AG04449 (cell line): Measurements from ENCODE around the gene FAM53B.

Source experiments
- CTCF ChIA-PET: fragments of 350-600 bp; formaldehyde crosslinking; extraction: SDS; loops from one replicate; lab custom pipeline; 2021; ENCODE audit warnings: antibody characterized with exemption; lab: Yijun Ruan, JAX
- POLR2A ChIA-PET: fragments of 400-600, 350-600 bp; formaldehyde crosslinking; extraction: SDS; loops from one replicate; lab custom pipeline; 2020; ENCODE audit warnings: antibody characterized with exemption, inconsistent platforms; lab: Yijun Ruan, JAX
- DNase-seq: peaks from one replicate; pipeline ENCODE4 v3.0.0-alpha.2; 2010; ENCODE audit warnings: low read depth, low spot score
- H3K4me3 ChIP-seq: 2 replicates; pipeline ENCODE4 v1.5.1; 2011; ENCODE audit warnings: low read depth, mild to moderate bottlenecking, control low read depth, low read length
- TF ChIP-seq, protein P1 (sequence below): IDR thresholded peaks from one replicate; pipeline ENCODE4 v1.5.1; 2011; ENCODE audit warnings: mild to moderate bottlenecking, moderate library complexity, low read length, control low read depth, inconsistent platforms; ENCODE audit not compliant: insufficient read depth; ENCODE audit errors: missing control alignments

Gene FAM53B

DNA sequence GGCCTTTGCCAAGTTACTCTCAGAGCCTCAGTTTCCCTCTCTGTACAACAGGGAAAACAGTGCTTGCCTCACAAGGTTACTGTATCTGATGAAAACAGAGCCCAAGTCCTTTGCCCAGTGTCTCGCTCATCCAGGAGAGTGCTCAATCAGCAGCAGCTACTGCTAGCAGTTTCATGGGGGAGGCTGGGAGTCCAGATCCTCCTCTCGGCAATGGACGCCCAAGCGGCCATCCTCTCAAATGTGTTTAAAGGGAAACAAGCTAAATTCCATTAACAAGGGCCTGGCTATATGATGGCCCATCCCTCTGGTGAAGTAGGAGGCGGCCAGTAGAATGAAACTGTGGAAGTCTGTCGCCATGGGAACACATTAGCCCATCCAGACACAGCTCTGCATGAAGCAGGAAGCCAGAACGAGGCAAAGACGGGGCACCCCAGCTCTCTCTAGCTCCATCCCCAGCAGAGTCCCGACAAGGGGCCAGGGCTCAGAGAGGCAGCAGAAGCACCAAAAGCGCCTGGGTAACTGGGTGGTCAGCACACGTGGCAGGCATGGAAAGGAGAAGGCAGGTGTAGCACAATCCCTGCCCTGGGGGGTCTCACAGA lies 35.2 kb downstream of the FAM53B start:
- ChIA-PET POLR2A (no interaction called here), CTCF (interaction anchor here (1.0 to 1.1 kb wide), 2 partner anchors 32 to 36 kb away, joined by 4 to 6 read pairs; no protein-coding TSS in a partner anchor)
- no peak overlapping the region for H3K4me3 ChIP-seq
- DNase-seq: no peak
- TF ChIP-seq, protein P1, sequence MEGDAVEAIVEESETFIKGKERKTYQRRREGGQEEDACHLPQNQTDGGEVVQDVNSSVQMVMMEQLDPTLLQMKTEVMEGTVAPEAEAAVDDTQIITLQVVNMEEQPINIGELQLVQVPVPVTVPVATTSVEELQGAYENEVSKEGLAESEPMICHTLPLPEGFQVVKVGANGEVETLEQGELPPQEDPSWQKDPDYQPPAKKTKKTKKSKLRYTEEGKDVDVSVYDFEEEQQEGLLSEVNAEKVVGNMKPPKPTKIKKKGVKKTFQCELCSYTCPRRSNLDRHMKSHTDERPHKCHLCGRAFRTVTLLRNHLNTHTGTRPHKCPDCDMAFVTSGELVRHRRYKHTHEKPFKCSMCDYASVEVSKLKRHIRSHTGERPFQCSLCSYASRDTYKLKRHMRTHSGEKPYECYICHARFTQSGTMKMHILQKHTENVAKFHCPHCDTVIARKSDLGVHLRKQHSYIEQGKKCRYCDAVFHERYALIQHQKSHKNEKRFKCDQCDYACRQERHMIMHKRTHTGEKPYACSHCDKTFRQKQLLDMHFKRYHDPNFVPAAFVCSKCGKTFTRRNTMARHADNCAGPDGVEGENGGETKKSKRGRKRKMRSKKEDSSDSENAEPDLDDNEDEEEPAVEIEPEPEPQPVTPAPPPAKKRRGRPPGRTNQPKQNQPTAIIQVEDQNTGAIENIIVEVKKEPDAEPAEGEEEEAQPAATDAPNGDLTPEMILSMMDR: no peak

DNA sequence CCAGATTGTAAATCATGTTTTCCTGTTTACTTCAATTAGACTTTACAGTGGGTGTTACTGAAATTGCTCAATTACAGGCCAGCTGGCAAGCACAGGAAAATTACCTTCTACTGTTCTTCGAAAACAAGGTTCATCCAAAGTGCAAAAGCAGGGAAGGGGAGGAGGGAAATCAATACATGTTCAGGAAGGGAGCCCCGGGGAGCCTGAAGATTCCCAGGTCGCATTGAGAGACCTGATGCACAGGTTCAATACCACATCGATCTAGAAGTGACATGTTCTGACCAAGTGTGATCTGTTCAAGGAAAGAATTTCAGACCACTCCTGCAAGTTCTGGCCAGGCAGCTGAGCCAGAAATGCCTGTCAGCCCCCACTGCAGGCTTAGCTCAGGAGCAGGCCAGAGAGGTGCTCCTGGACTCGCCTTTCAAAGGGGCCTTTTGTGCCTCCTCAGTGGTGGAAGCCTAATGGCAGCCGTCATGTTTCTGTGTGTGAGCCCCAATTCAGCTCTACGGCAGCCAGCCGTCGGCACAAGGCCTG lies 35.9 kb downstream of the FAM53B start:
- DNase-seq: no peak
- POLR2A ChIA-PET: no interaction called here
- TF ChIP-seq, protein P1: no peak
- no peak overlapping the region for H3K4me3 ChIP-seq
- CTCF ChIA-PET: interaction anchor here (1.0 to 1.3 kb wide), 5 partner anchors 11 to 37 kb away, joined by 3 to 6 read pairs (median 4); no protein-coding TSS in a partner anchor

DNA sequence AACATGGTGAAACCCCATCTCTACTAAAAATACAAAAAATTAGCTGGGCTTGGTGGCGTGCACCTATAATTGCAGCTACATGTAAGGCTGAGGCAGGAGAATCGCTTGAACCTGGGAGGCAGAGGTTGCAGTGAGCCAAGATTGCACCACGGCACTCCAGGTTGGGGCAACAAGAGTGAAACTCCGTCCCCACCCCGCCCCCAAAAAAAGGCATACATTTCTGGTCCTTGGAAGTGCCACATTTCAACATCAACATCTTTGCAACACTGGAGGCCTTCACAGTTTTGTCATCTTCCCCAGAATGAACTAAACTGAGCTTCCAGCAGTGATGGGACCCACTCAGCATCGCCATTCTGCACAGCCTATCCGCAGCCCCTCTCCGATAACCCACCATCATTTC lies 36.6 kb downstream of the FAM53B start:
- TF ChIP-seq, protein P1: no peak
- DNase-seq: no peak
- ChIA-PET CTCF (interaction anchor here (0.9 to 1.3 kb wide), 4 partner anchors 10 to 34 kb away, joined by 3 to 5 read pairs (median 3); no protein-coding TSS in a partner anchor), POLR2A (no interaction called here)
- no peak overlapping the region for H3K4me3 ChIP-seq

DNA sequence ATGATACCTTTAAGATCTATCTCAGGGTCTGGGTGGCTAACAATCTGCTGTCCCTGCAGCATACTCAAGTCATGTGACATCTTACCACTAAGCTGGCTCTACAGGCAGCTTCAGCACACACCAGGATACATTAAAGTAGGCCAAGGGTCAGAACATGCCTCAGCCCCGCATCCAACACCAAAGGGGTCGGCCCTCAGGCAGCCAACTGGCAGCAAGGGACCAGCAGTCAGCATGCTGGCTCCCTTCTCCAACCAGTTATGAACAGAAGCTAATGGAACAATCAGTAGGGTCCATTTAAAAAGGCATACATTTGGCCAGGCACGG lies 37.1 kb downstream of the FAM53B start:
- ChIA-PET CTCF (interaction anchor here (0.9 to 1.3 kb wide), 2 partner anchors 25 to 35 kb away, joined by 3 to 5 read pairs; no protein-coding TSS in a partner anchor), POLR2A (no interaction called here)
- no peak for DNase-seq
- TF ChIP-seq, protein P1: no peak
- H3K4me3 ChIP-seq: no peak overlapping the region

DNA sequence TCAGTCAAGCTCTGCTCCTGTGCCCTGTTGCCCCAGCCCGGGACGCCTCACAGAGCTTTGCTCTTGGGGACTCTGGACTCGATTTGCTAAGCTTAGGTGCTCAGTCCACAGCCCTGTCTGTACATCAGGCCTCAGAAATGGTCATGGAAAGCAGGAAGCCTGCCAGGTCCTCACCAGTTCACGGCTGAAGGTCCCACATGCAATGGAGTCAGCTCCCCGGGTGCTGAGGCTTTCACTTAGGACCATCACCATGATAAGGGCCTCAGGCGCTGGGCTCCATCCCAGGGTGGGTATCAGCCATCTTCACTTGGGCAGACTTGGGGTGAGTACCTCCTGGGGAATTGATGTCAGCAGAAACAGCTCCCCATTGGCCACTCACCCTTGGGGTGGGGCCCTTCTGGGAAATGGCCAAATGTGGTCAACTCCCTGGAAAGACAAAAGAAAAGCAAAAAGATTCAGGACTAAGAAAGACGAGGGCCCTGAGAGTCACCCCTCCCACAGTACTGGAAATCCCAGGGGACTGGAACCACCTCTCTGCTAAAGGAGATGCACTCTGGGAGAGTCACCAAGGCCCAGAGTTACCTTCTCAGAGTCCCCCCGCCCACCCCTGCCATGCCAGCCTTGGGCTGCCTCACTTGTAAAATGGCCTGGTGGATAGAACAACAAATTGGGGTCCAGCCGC lies 37.6 kb downstream of the FAM53B start:
- ChIA-PET POLR2A (no interaction called here), CTCF (interaction anchor here (0.7 to 1.8 kb wide), 4 partner anchors 10 to 163 kb away, joined by 3 to 4 read pairs (median 3); no protein-coding TSS in a partner anchor)
- H3K4me3 ChIP-seq: no peak overlapping the region
- TF ChIP-seq, protein P1: no peak
- DNase-seq: no peak

DNA sequence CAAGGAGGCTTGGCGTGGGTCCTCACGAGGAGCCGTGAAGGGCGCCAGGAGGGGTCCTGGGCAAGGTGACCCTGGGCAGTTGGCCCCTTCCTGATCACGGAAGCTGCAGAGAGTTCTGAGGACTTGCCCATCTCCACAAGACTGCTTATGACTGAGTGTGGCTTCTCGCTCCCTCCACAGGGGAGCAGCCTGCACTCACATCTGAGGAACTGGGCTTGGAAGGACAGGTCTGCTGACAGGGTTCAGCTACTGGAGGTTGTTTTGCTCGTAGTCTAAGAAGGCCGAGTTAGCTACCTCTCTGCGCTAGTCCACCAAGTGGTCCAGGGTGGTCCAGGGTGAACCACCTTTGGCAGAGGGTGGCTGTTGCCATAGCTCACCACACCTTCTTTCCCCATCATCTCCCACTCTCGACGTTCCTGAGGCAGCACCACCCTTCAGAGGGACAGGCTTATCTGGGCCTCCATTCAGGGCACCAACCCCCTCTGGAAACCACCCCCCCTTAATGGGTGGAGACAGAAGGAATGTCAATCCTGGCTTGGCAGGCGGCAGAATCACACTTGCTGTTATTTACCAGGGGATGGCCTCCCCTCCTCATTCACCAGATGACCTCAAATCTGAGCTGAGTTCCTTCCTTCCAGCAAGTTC lies 38.2 kb downstream of the FAM53B start:
- no peak overlapping the region for H3K4me3 ChIP-seq
- no peak for DNase-seq
- TF ChIP-seq, protein P1: no peak
- ChIA-PET POLR2A (no interaction called here), CTCF (interaction anchor here (0.7 to 1.8 kb wide), 5 partner anchors 8 to 162 kb away, joined by 3 to 4 read pairs (median 3); no protein-coding TSS in a partner anchor)
